Psoas muscle (tissue), 8 donors: ENCODE data around the gene COBL. TPM values are rescaled to one million over a fixed set of nuclear protein-coding genes. Genes with fewer than 3 reads are reported as not detected.

ENCODE experiments used
- ATAC-seq, 4 donors: fragments of 200-7000 bp; cut with Tn5 transposase; one replicate each; pipeline ENCODE4 v1.9.1; 2020; ENCODE audit warnings: moderate library complexity in 3 of 4, mild to moderate bottlenecking in 2 of 4
- DNase-seq, 2 donors: peaks; one replicate each; pipeline ENCODE4 v3.0.0-alpha.2; 2020
- H3K27ac ChIP-seq: fragments of 200-600 bp; one replicate; pipeline ENCODE4 v1.8.0; 2022
- H3K27me3 ChIP-seq, 3 donors: fragments of 200-600 bp in 1 of 3; one replicate each; pipeline versions ENCODE4 v1.6.1 to v1.8.0; 2013 to 2022; ENCODE audit warnings: low read length in 2 of 3, mild to moderate bottlenecking in 2 of 3, moderate library complexity in 1 of 3; ENCODE audit not compliant: insufficient read depth in 3 of 3
- H3K36me3 ChIP-seq, 2 donors: fragments of 200-600 bp in 1 of 2; one replicate each; pipeline versions ENCODE4 v1.6.1 to v1.8.0; 2013 to 2022; ENCODE audit warnings: low read depth in 1 of 2, mild to moderate bottlenecking in 1 of 2, moderate library complexity in 1 of 2; ENCODE audit not compliant: insufficient read depth in 1 of 2
- H3K4me1 ChIP-seq: fragments of 200-600 bp; one replicate; pipeline ENCODE4 v1.8.0; 2022
- H3K4me3 ChIP-seq: fragments of 200-600 bp; one replicate; pipeline ENCODE4 v1.8.0; 2022; ENCODE audit warnings: mild to moderate bottlenecking
- H3K9me3 ChIP-seq: fragments of 200-600 bp; one replicate; pipeline ENCODE4 v1.8.0; 2022
- WGBS, 3 donors: extraction: QIAGEN DNeasy Blood & Tissue Kit; methylation state at CpG; one replicate each; pipeline versions ENCODE4 v1.1.6 to v1.1.7; 2013; 5-methylcytosine and 5-hydroxymethylcytosine counted together
- intact Hi-C, 2 donors: fragments of 100-400 bp; cut with DNase I; formaldehyde crosslinking; loops; one replicate each; pipeline versions ENCODE4 v1.11.0 to v1.14.2; 2022
- polyA plus RNA-seq, 3 donors: library from polyadenylated mRNA; stranded (reverse); fragments of 200-250 nt; gene quantifications; one replicate each; pipeline ENCODE4 v1.2.3, GENCODE V29; 2013
- total RNA-seq, 4 donors: library from RNA; stranded (reverse); fragmentation: NEBNext Ultra II Directional in 2 of 4; extraction: Animal tissue kit (Norgen Biotek cat#: 25700) in 2 of 4; gene quantifications; one replicate each; pipeline versions ENCODE4 v1.2.1 to v1.2.4, GENCODE V29; 2021 to 2023
- TF ChIP-seq, protein P1 (sequence below): fragments of 200-600 bp; IDR thresholded peaks from one replicate; pipeline ENCODE4 v1.8.0; 2022; ENCODE audit warnings: antibody characterized with exemption
- donor health status: healthy with polysubstance abuse.
- donor health status: DM: no; HTN: no; CAD: no; lungs with moderate emphysema.
- donor health status: Bipolar disorder and iron deficiency.
- donor health status: healthy.
- donor health status: DM: yes; HTN: yes; CAD: no.
- donor health status: DM: no; HTN: no; CAD: no.
- donor health status: DM: no; HTN: no; CAD: no.
- donor health status: DM: yes; HTN: yes; CAD: no.

Gene COBL
- total and polyA plus RNA-seq, 7 donors, result 57.5 to 139 (median 115) TPM

- no peaks in the 10 kb centered on the region for H3K9me3 ChIP-seq
- no peak overlapping the region for H3K4me3 ChIP-seq
- no peaks in the 10 kb centered on the region for H3K27me3 ChIP-seq
- intact Hi-C loops, result loop anchor here (5.0 to 10.0 kb wide), 4 partner anchors 272 to 445 kb away; no protein-coding TSS in a partner anchor
- no peaks in the 10 kb centered on the region for H3K36me3 ChIP-seq
- H3K27ac ChIP-seq, result no peak overlapping the region
- WGBS, 3 donors, result 62 to 66% (median 66%) methylated on average over 5 of the region's 5 CpGs
- DNase-seq (no peak), ATAC-seq (no peak)
- peaks cover 6% of the 10 kb centered on the region for H3K4me1 ChIP-seq
- TF ChIP-seq, protein P1, sequence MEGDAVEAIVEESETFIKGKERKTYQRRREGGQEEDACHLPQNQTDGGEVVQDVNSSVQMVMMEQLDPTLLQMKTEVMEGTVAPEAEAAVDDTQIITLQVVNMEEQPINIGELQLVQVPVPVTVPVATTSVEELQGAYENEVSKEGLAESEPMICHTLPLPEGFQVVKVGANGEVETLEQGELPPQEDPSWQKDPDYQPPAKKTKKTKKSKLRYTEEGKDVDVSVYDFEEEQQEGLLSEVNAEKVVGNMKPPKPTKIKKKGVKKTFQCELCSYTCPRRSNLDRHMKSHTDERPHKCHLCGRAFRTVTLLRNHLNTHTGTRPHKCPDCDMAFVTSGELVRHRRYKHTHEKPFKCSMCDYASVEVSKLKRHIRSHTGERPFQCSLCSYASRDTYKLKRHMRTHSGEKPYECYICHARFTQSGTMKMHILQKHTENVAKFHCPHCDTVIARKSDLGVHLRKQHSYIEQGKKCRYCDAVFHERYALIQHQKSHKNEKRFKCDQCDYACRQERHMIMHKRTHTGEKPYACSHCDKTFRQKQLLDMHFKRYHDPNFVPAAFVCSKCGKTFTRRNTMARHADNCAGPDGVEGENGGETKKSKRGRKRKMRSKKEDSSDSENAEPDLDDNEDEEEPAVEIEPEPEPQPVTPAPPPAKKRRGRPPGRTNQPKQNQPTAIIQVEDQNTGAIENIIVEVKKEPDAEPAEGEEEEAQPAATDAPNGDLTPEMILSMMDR, result no peak
Measured at GRCh38 chr7:51069411-51070083, 247.1 kb downstream of the COBL start.

DNA sequence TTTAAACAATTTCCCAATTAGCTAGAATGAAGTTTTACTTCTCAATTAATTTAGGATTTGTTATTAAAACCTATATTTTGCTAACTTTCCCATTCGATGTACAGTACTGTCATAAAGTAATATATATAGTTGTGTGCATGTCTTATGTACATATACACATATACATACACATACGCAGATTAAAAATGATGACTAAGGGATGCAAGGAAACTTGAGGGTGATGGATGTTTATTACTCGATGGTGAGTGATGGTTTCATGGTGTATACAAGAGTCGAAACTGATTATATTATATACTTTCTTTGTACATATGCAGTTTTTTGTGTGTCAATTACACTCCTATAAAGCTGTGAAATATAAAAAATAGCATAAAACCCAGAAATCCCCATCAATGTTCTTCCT is 248.2 kb downstream of the COBL start:
- whole genome bisulfite sequencing, 3 donors, result 93 to 98% (median 94%) methylated on average over 4 of the region's 4 CpGs
- Histone ChIP-seq H3K4me3 (no peak overlapping the region), H3K27me3 (no peaks in the 10 kb centered on the region), H3K9me3 (no peaks in the 10 kb centered on the region), H3K4me1 (peaks cover 6% of the 10 kb centered on the region), H3K27ac (no peak overlapping the region), H3K36me3 (no peaks in the 10 kb centered on the region)
- ATAC-seq, result no peak
- intact Hi-C loops, result loop anchor here in 1 of 2 donors (5.0 to 10.0 kb wide), 2 partner anchors 271 to 444 kb away; no protein-coding TSS in a partner anchor
- no peak for DNase-seq
- TF ChIP-seq, protein P1, result no peak

GRCh38 chr7:51067757-51068156 is 248.9 kb downstream of the COBL start:
- Histone ChIP-seq H3K27me3 (no peaks in the 10 kb centered on the region), H3K9me3 (no peaks in the 10 kb centered on the region), H3K4me1 (peaks cover 7% of the 10 kb centered on the region), H3K4me3 (no peak overlapping the region), H3K27ac (no peak overlapping the region), H3K36me3 (no peaks in the 10 kb centered on the region)
- 18 to 31% (median 26%) methylated on average over 7 of the region's 7 CpGs for WGBS, 3 donors
- DNase-seq, result peak in 1 of 2 donors; percentile 43
- intact Hi-C loops, result loop anchor here in 1 of 2 donors (5.0 to 10.0 kb wide), 2 partner anchors 270 to 443 kb away; no protein-coding TSS in a partner anchor
- ATAC-seq, result peak; percentile 53 to 81 (median 64)
- TF ChIP-seq, protein P1, result peak; percentile 78

DNA sequence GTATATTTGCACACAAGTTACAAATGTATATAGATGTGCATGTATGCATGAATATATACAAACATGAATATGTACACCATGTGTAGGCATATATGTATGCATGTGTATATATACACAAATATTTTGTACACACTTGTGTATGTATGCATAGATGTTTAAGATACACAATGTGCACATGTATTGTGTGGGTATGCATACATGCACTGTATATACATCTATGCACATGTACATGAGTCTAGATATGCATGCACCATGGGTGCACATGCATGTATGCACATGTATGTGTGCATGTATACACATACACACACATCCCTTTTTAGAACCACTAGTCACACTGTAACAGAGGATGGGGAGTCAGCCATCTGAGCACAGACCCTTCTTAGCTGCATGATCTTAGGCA is 249.4 kb downstream of the COBL start:
- DNase-seq (no peak), ATAC-seq (peak in 2 of 4 donors; percentile 13 to 28)
- TF ChIP-seq, protein P1, result no peak
- no peak overlapping the region for H3K4me3 ChIP-seq
- no peak overlapping the region for H3K27ac ChIP-seq
- intact Hi-C loops, result loop anchor here in 1 of 2 donors (5.0 to 10.0 kb wide), 2 partner anchors 270 to 442 kb away; no protein-coding TSS in a partner anchor
- no peaks in the 10 kb centered on the region for H3K27me3 ChIP-seq
- no peaks in the 10 kb centered on the region for H3K36me3 ChIP-seq
- peaks cover 12% of the 10 kb centered on the region for H3K4me1 ChIP-seq
- no peaks in the 10 kb centered on the region for H3K9me3 ChIP-seq
